Mucosa of stomach (tissue), 1 donor: Measurements from ENCODE around the gene ESR2.
A peak's percentile ranks its signal among the peaks of the same experiment; 100 is the strongest.

ENCODE experiments used
- H3K27me3 ChIP-seq: one replicate; pipeline ENCODE4 v1.7.0; 2013; ENCODE audit warnings: mild to moderate bottlenecking, low read length; ENCODE audit not compliant: control insufficient read depth, insufficient read depth
- H3K36me3 ChIP-seq: one replicate; pipeline ENCODE4 v1.7.0; 2013; ENCODE audit warnings: low read length; ENCODE audit not compliant: control insufficient read depth, insufficient read depth
- H3K4me1 ChIP-seq: one replicate; pipeline ENCODE4 v1.7.0; 2013; ENCODE audit warnings: mild to moderate bottlenecking, low read length; ENCODE audit not compliant: control insufficient read depth, insufficient read depth
- H3K4me3 ChIP-seq: one replicate; pipeline ENCODE4 v1.7.0; 2013; ENCODE audit warnings: low read length
- H3K9ac ChIP-seq: one replicate; pipeline ENCODE4 v1.7.0; 2013; ENCODE audit warnings: mild to moderate bottlenecking, low read length, moderate library complexity
- H3K9me3 ChIP-seq: one replicate; pipeline ENCODE4 v1.7.0; 2013; ENCODE audit warnings: mild to moderate bottlenecking, low read length, moderate library complexity; ENCODE audit not compliant: control insufficient read depth
- donor health status: Pancreatic carcinoma.

ESR2 gene

GRCh38 chr14:64114166-64114565, 180.0 kb downstream of the ESR2 start:
- no peaks in the 10 kb centered on the region for H3K27me3 ChIP-seq
- H3K4me1 ChIP-seq, result peaks cover 11% of the 10 kb centered on the region
- H3K36me3 ChIP-seq, result no peaks in the 10 kb centered on the region
- H3K4me3 ChIP-seq, result no peak overlapping the region
- no peaks in the 10 kb centered on the region for H3K9me3 ChIP-seq
- no peak overlapping the region for H3K9ac ChIP-seq

DNA sequence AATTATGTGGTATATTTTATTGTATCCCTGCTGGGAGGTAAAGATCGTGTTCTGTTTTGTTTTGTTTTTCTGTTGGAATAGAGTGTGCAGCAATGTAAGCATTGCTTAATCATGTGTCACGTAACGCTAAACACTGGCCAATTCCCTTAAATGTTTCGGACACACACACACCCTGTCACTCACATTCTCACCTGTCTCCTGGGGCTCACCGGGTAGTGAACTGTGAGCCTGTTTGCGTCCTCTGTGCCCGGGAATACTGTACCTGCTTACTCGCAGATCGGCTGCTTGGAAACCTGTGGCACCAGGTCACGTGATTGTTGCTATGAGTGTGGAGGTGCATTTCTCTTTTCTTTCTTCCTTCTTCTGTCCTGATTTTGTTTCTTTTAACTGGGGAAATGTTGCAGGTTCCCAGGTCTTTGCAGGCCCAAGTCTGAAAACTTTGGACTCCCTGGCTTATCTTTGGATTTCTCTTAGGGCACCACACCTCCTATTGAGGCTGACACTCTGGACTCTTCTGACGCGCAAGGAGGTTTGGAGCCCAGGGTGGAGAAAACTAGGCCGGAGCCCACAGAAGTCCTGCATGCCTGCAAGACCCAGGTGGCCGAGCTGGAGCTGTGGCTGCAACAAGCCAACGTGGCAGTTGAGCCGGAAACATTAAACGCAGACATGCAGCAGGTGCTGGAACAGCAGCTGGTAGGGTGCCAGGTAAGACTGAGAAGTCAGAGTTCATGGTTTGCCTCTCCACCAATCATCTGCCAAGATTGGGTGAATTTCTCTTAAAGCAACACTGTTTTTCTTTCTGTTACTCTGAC, 181.1 kb downstream of the ESR2 start:
- H3K4me3 ChIP-seq, result no peak overlapping the region
- H3K27me3 ChIP-seq, result no peaks in the 10 kb centered on the region
- peaks cover 11% of the 10 kb centered on the region for H3K4me1 ChIP-seq
- no peaks in the 10 kb centered on the region for H3K36me3 ChIP-seq
- H3K9me3 ChIP-seq, result no peaks in the 10 kb centered on the region
- peak overlapping the region; percentile 29 for H3K9ac ChIP-seq

DNA sequence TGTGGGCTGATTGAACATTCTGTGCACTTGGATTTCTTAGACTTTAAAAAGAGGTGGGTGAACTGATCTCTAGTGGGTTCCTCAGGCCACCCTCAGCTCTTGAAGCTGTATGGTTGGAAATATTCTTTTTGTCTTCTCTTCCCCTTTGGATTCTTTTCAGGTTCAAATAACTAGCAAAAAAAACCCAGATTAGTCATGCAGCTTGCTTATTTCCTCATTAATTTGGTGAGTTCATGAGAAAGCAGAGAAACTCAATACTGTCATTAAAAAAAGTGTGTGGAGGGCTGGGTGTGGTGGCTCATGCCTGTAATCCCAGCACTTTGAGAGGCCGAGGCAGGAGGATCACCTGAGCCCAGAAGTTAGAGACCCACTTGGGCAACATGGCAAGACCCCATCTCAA, 183.4 kb downstream of the ESR2 start:
- Histone ChIP-seq H3K9me3 (no peaks in the 10 kb centered on the region), H3K36me3 (no peaks in the 10 kb centered on the region), H3K9ac (no peak overlapping the region), H3K4me1 (peaks cover 11% of the 10 kb centered on the region), H3K4me3 (no peak overlapping the region), H3K27me3 (no peaks in the 10 kb centered on the region)

- no peak overlapping the region for H3K9ac ChIP-seq
- no peaks in the 10 kb centered on the region for H3K9me3 ChIP-seq
- H3K4me3 ChIP-seq, result no peak overlapping the region
- peaks cover 11% of the 10 kb centered on the region for H3K4me1 ChIP-seq
- H3K36me3 ChIP-seq, result no peaks in the 10 kb centered on the region
- H3K27me3 ChIP-seq, result no peaks in the 10 kb centered on the region
These were observed 184.2 kb downstream of the ESR2 start for GRCh38 chr14:64109819-64110554.

DNA sequence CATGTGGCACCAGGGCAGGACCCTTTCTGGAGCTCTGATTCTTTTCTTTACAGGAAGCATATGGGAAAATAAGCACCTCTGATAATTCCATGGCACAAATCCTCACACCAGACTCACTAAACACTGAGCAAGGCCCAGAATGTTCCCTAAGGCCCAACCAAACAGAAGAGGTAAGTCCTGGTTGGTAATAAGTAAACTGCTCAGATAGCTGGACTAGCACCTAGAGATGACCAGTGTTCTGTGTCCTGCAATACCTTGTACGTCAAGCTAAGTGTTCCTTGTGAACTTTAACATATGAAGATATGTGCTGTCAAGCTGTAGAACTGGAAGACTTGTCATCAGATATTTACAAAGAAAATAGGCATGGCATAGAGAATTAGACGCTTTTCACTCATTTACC, 186.7 kb downstream of the ESR2 start:
- no peaks in the 10 kb centered on the region for H3K9me3 ChIP-seq
- H3K4me3 ChIP-seq, result no peak overlapping the region
- no peak overlapping the region for H3K9ac ChIP-seq
- no peaks in the 10 kb centered on the region for H3K36me3 ChIP-seq
- H3K4me1 ChIP-seq, result peaks cover 4% of the 10 kb centered on the region
- no peaks in the 10 kb centered on the region for H3K27me3 ChIP-seq

DNA sequence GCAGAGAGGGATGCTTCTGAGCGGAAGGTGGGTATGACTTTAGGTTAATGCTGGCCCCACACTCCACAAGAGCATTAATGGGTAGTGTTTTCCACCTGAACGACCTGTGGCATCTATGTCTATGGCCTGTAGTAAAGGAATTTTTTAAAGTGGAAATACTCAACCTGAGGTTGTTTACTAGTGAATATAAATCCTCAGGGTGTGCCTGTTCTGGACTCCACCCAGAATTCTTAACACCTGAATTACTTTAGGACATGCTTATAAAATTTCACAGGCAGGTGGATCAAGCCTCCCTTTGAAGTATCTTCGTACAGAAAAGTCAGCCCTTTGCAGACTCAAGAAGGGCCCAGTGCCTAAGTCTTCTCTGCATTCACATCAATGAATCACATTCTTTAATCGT, 196.1 kb downstream of the ESR2 start:
- Histone ChIP-seq H3K4me1 (no peaks in the 10 kb centered on the region), H3K4me3 (no peak overlapping the region), H3K9ac (no peak overlapping the region), H3K36me3 (no peaks in the 10 kb centered on the region), H3K27me3 (no peaks in the 10 kb centered on the region), H3K9me3 (no peaks in the 10 kb centered on the region)

DNA sequence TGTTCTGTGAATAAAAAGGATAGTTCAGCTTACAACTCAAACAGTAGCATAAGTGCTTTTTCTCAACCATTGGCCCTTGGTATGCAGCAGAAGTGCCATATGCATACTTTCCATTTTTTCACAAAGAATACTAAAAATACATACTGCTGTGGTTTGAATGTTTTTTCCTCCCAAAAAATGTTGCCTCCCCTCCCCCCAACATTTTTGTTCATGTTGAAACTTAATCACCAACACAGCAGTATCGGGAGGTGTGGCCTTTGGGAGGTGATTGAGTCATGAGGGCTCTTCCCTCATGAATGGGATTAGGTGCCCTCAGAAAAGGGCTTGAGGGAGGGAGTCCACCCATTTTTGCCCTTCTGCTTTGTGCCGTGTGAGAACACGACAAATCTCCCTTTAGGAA, 198.6 kb downstream of the ESR2 start:
- H3K9me3 ChIP-seq, result no peaks in the 10 kb centered on the region
- H3K4me1 ChIP-seq, result no peaks in the 10 kb centered on the region
- H3K9ac ChIP-seq, result no peak overlapping the region
- no peaks in the 10 kb centered on the region for H3K36me3 ChIP-seq
- no peaks in the 10 kb centered on the region for H3K27me3 ChIP-seq
- H3K4me3 ChIP-seq, result no peak overlapping the region

DNA sequence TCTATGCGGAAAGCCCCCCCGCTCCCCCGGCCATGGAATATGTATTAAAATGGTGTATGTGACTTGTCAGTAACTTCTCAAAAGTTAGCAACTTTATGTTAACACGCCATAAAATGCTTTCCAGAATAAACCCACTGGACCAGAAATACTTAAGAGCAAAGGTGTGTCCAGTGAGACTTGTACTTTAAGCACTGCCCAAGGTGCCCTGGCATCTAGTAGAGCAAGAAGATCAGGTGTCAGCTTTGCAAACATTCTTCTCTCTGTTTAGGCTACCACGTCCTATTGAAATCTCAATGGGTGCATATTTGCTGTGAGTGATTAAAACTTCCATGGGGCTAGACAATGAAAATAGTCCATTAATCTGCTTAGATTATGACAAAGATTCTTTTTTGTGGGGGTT, 201.2 kb downstream of the ESR2 start:
- no peaks in the 10 kb centered on the region for H3K27me3 ChIP-seq
- H3K4me3 ChIP-seq, result no peak overlapping the region
- H3K9ac ChIP-seq, result no peak overlapping the region
- H3K4me1 ChIP-seq, result no peaks in the 10 kb centered on the region
- H3K9me3 ChIP-seq, result no peaks in the 10 kb centered on the region
- H3K36me3 ChIP-seq, result peaks cover 4% of the 10 kb centered on the region

DNA sequence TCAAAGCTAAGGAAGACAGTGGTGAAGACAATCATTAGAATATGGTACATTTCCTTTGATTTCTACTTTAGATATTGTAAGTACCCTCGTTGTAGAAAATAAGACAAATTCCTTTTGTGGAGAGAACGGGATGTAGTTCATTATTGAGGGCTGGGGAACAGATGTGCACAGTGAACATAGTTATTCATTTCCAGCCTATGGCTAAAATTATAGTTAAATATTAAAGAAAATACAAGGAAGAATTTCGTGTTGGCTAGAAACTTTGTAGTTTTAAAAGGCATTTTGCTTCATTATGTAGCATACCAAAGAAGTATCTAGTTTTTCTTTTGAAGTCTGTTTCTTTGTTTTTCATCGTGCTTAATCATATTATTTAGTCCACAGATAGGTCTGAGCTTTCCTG, 201.8 kb downstream of the ESR2 start:
- no peaks in the 10 kb centered on the region for H3K9me3 ChIP-seq
- no peaks in the 10 kb centered on the region for H3K4me1 ChIP-seq
- H3K4me3 ChIP-seq, result no peak overlapping the region
- H3K36me3 ChIP-seq, result peaks cover 4% of the 10 kb centered on the region
- H3K27me3 ChIP-seq, result no peaks in the 10 kb centered on the region
- H3K9ac ChIP-seq, result no peak overlapping the region

DNA sequence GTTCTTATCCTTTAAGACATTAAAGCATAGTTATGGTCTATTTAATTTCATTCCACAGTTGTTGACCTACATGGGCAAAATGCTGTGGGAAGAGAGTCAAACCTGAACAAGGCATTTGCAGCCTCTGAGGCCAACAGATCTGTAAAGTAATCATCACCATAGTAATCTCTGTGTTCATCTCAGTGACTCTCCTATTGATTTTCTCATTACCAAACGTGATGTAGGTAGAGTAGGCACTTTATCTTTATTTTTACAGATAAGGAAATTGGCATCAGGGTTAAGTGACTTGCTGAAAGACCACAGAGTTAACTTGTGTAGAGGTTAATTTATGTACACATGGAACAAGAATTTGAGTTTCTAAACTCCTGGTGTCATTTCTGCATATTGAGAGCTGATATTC, 203.0 kb downstream of the ESR2 start:
- Histone ChIP-seq H3K27me3 (no peaks in the 10 kb centered on the region), H3K9me3 (no peaks in the 10 kb centered on the region), H3K9ac (no peak overlapping the region), H3K4me3 (no peak overlapping the region), H3K4me1 (no peaks in the 10 kb centered on the region), H3K36me3 (peaks cover 4% of the 10 kb centered on the region)

DNA sequence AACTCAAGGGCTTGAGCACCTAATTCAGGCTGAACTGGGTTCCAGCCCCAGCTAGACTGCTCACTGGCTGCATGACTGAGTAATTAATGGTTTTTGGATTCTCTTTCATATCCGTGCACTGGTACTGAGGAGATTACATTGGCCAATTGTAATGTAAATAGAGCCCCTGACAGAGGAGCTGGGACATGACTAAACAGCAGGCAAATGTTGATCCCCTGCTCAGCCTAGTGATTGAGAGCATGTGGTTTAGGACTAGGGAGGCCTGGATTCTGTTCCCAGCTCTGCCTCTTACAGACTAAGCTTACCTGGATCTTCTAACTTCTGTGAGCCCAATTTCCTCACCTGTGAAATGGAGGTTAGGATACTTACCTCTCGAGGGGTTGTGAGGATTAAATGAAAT, 204.3 kb downstream of the ESR2 start:
- peaks cover 4% of the 10 kb centered on the region for H3K36me3 ChIP-seq
- no peak overlapping the region for H3K4me3 ChIP-seq
- no peaks in the 10 kb centered on the region for H3K9me3 ChIP-seq
- H3K27me3 ChIP-seq, result no peaks in the 10 kb centered on the region
- no peak overlapping the region for H3K9ac ChIP-seq
- H3K4me1 ChIP-seq, result no peaks in the 10 kb centered on the region

GRCh38 chr14:64088647-64088964, 205.6 kb downstream of the ESR2 start:
- Histone ChIP-seq H3K36me3 (peaks cover 4% of the 10 kb centered on the region), H3K9me3 (no peaks in the 10 kb centered on the region), H3K9ac (no peak overlapping the region), H3K4me3 (no peak overlapping the region), H3K4me1 (no peaks in the 10 kb centered on the region), H3K27me3 (no peaks in the 10 kb centered on the region)
